K562 (cell line): ENCODE data around the gene HTR4. TPM values are rescaled to one million over a fixed set of nuclear protein-coding genes. Genes with fewer than 3 reads are reported as not detected.

Experiments used
- ATAC-seq: fragments of 200-7000 bp; cut with Tn5 transposase; 3 replicates; pipeline ENCODE4 v1.9.1; 2020; ENCODE audit warnings: moderate library complexity
- BruUV-seq: library from RNA; stranded (reverse); fragments of 400-500 nt; replicated peaks from 2 replicates; lab custom pipeline; 2021; lab: Mats Ljungman, UMichigan
- CTCF ChIA-PET: fragments of 300-600 bp; formaldehyde crosslinking; extraction: SDS; loops from one replicate; lab custom pipeline; 2021; ENCODE audit warnings: low intra/inter-chr PET ratio; lab: Yijun Ruan, JAX
- POLR2A ChIA-PET: fragments of 300-600, 350-650 bp; sonication (Branson Sonifier 250); formaldehyde crosslinking; extraction: SDS; loops from one replicate; lab custom pipeline; 2021; ENCODE audit warnings: antibody characterized with exemption, inconsistent platforms; lab: Yijun Ruan, JAX
- DNase-seq, 4 experiments: peaks; one replicate each; pipeline versions ENCODE4 v3.0.0 to v3.0.0-alpha.2; 2011 to 2018; ENCODE audit warnings: low spot score in 3 of 4, mixed read lengths in 3 of 4; ENCODE audit errors: extremely low read depth in 1 of 4
- FAIRE-seq: peaks from 2 replicates; lab custom pipeline; 2011; peaks lifted over from hg19 to GRCh38; lab: Jason Lieb, UNC
- H2AFZ ChIP-seq: 2 replicates; pipeline ENCODE4 v1.6.0; 2011; ENCODE audit warnings: low read depth, low read length, control low read depth, inconsistent platforms
- H3K27ac ChIP-seq: fragments of 200-600 bp; 3 replicates; pipeline ENCODE4 v1.8.0; 2011; ENCODE audit warnings: low read depth, mild to moderate bottlenecking, control low read depth, inconsistent platforms, low read length, moderate library complexity, mixed read lengths; ENCODE audit errors: extremely low read depth
- H3K27me3 ChIP-seq, 2 experiments: fragments of 300-600 bp in 1 of 2; 2 replicates in 1 of 2; 3 replicates in 1 of 2; pipeline versions ENCODE4 v1.6.0 to v1.8.0; 2011; ENCODE audit warnings: inconsistent platforms in 2 of 2, low read length in 2 of 2, mild to moderate bottlenecking in 1 of 2, mixed read lengths in 1 of 2, moderate library complexity in 1 of 2; ENCODE audit not compliant: control insufficient read depth in 2 of 2, insufficient read depth in 2 of 2
- H3K36me3 ChIP-seq: fragments of 300-600 bp; 3 replicates; pipeline ENCODE4 v1.8.0; 2011; ENCODE audit warnings: mild to moderate bottlenecking, low read length, inconsistent platforms; ENCODE audit not compliant: control insufficient read depth, insufficient read depth
- H3K4me1 ChIP-seq, 2 experiments: fragments of 200-600 bp in 1 of 2; replicated peaks in 1 of 2; 2 replicates in 1 of 2; 3 replicates in 1 of 2; pipeline versions ENCODE4 v1.5.1 to v1.8.0; 2011; ENCODE audit warnings: inconsistent platforms in 2 of 2, low read length in 2 of 2, mild to moderate bottlenecking in 1 of 2, mixed read lengths in 1 of 2, moderate library complexity in 1 of 2; ENCODE audit not compliant: control insufficient read depth in 2 of 2, insufficient read depth in 2 of 2
- H3K4me2 ChIP-seq: 2 replicates; pipeline ENCODE4 v1.6.1; 2011; ENCODE audit warnings: low read length, control low read depth, inconsistent platforms, mixed read lengths; ENCODE audit not compliant: insufficient read depth
- H3K4me3 ChIP-seq: fragments of 200-600 bp; sonication (generic), shearing (Covaris generic); 2 replicates; pipeline ENCODE4 v1.5.1; 2016; ENCODE audit warnings: control low read depth, inconsistent platforms
- H3K79me2 ChIP-seq: fragments of 200-600 bp; 3 replicates; pipeline ENCODE4 v1.8.0; 2011; ENCODE audit warnings: low read length, inconsistent platforms; ENCODE audit not compliant: control insufficient read depth, insufficient read depth
- H3K9ac ChIP-seq, 2 experiments: 2 replicates each; pipeline versions ENCODE4 v1.6.0 to v1.6.1; 2011; ENCODE audit warnings: low read depth in 2 of 2, low read length in 2 of 2, control low read depth in 1 of 2, inconsistent platforms in 1 of 2, mild to moderate bottlenecking in 1 of 2, mixed read lengths in 1 of 2; ENCODE audit not compliant: insufficient read depth in 1 of 2
- H3K9me1 ChIP-seq: one replicate; pipeline ENCODE4 v1.6.0; 2011; ENCODE audit warnings: inconsistent platforms, mild to moderate bottlenecking, low read length, moderate library complexity; ENCODE audit not compliant: control insufficient read depth, insufficient read depth
- H3K9me3 ChIP-seq: replicated peaks from 2 replicates; pipeline ENCODE4 v1.5.1; 2011; ENCODE audit warnings: low read depth, low read length, inconsistent platforms; ENCODE audit not compliant: control insufficient read depth, insufficient read depth
- H4K20me1 ChIP-seq: replicated peaks from 2 replicates; pipeline ENCODE4 v1.6.1; 2011; ENCODE audit warnings: low read length, inconsistent platforms, mixed read lengths; ENCODE audit not compliant: control insufficient read depth, insufficient read depth
- HDAC1 ChIP-seq, 2 experiments: fragments of 450-650 bp; IDR thresholded peaks; 2 replicates each; pipeline ENCODE4 v1.6.1; 2016 to 2017; ENCODE audit warnings: inconsistent platforms in 1 of 2, mild to moderate bottlenecking in 1 of 2, moderate library complexity in 1 of 2
- STAT5B ChIP-seq: fragments of 250-450 bp; sonication (Bioruptor Pico); IDR thresholded peaks from 2 replicates; pipeline ENCODE4 v1.8.0; 2021; ENCODE audit warnings: mild to moderate bottlenecking, inconsistent platforms
- WGBS: fragments of 100-300 bp; shearing (Covaris generic); methylation state at CpG from one replicate; pipeline ENCODE4 v1.1.6; 2016; ENCODE audit warnings: low coverage, mixed read lengths; ENCODE audit not compliant: insufficient coverage; ENCODE audit errors: missing lambda C conversion rate; 5-methylcytosine and 5-hydroxymethylcytosine counted together
- in situ Hi-C: fragments of 300-500 bp; cut with MboI; formaldehyde crosslinking; loops from 4 replicates; pipeline ENCODE4 v1.15.0; 2018; ENCODE audit warnings: inconsistent platforms, mixed read lengths
- intact Hi-C: fragments of 100-400 bp; cut with micrococcal nuclease; formaldehyde crosslinking; loops from 2 replicates; pipeline ENCODE4 v1.14.2; 2022
- polyA plus RNA-seq, 8 experiments: library from polyadenylated mRNA; depleted of rRNA in 4 of 8; stranded (reverse) in 5 of 8; unstranded in 3 of 8; fragments of >200 nt; fragmentation: Nextera tagmentation in 2 of 8; fragmentation: Illumina TruSeq in 1 of 8; extraction: Ambion mirVana in 2 of 8; extraction: Trizol in 1 of 8; gene quantifications; 2 replicates each; pipeline versions ENCODE4 v1.2.1 to v1.2.3, GENCODE V29; 2011 to 2014; ENCODE audit warnings: inconsistent platforms in 1 of 8, missing spikeins in 1 of 8
- total RNA-seq, 7 experiments: library from RNA; depleted of rRNA in 6 of 7; stranded (reverse); fragments of >200 nt in 6 of 7; fragmentation: Illumina TruSeq in 2 of 7; extraction: Trizol in 2 of 7; gene quantifications; 2 replicates each; pipeline versions ENCODE4 v1.2.1 to v1.2.3, GENCODE V29; 2011 to 2021; ENCODE audit warnings: low replicate concordance in 1 of 7
- TF ChIP-seq, protein P1 (sequence below): fragments of 450-650 bp; IDR thresholded peaks from 2 replicates; pipeline ENCODE4 v1.6.1; 2017; ENCODE audit warnings: antibody characterized with exemption, mild to moderate bottlenecking
- TF ChIP-seq, protein P2 (sequence below): fragments of 450-650 bp; IDR thresholded peaks from 2 replicates; pipeline ENCODE4 v1.6.1; 2017; ENCODE audit warnings: antibody characterized with exemption
- TF ChIP-seq, protein P3 (sequence below), 2 experiments: IDR thresholded peaks in 1 of 2; conservative IDR thresholded peaks in 1 of 2; 2 replicates each; pipeline ENCODE4 v1.6.1; 2016; ENCODE audit warnings: low read depth in 2 of 2, mild to moderate bottlenecking in 1 of 2, missing compliant biosample characterization in 1 of 2, missing genetic modification characterization in 1 of 2, moderate library complexity in 1 of 2

The HTR4 gene
- total and polyA plus RNA-seq, 9 of the 15 experiments (the other 6 are each of a cell fraction or from before 2014, with no cell fraction given) = 0.13 TPM; not detected in 8

DNA sequence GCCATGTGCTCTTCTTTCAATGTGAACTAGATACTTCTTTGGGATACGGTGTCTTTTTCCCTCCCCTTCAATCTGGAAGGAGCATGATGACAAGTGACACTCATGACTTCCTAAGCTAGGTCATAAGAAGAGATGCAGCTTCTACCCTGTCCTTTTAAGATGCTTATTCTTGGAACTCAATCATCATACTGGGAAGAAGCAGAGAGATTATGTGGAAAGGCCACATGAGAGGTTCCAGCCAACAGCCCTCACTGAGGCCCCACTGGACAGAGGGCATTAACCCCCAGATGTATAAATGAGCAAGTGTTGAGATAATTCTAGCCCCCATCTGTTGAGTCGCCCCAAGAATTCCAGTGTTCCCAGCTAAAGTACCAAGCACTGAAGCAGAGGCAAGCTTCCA is 29.3 kb upstream of the HTR4 start:
- no peak overlapping the region for H3K4me2 ChIP-seq
- no peaks in the 10 kb centered on the region for H3K9me1 ChIP-seq
- no TSS peak for BruUV-seq
- H3K27ac ChIP-seq = no peak overlapping the region
- POLR2A ChIA-PET = interaction anchor here (0.6 kb wide), 1 partner anchor 10 kb away, joined by 3 read pairs; no protein-coding TSS in a partner anchor
- peak in 1 of 4 experiments; percentile 52 for DNase-seq
- H3K4me3 ChIP-seq = no peak overlapping the region
- in situ Hi-C loops = no loop called here
- H3K9me3 ChIP-seq = no peaks in the 10 kb centered on the region
- no peaks in the 10 kb centered on the region for H3K36me3 ChIP-seq
- WGBS = 26% methylated on average over 2 of the region's 2 CpGs
- H3K4me1 ChIP-seq = peaks cover 0 to 38% of the 10 kb centered on the region in 2 experiments; a peak in 3 of 5 replicates
- no peak for FAIRE-seq
- no peaks in the 10 kb centered on the region for H3K79me2 ChIP-seq
- no peaks in the 10 kb centered on the region for H3K27me3 ChIP-seq
- no peak overlapping the region for H3K9ac ChIP-seq
- no peak for ATAC-seq
- intact Hi-C loops = loop anchor here (10.0 kb wide), 1 partner anchor 109 kb away; no protein-coding TSS in a partner anchor
- H2AFZ ChIP-seq = no peak overlapping the region
- H4K20me1 ChIP-seq = no peaks in the 10 kb centered on the region
- CTCF ChIA-PET = no interaction called here
- TF ChIP-seq STAT5B (CRISPR knock-in tag) (no peak), HDAC1 (IDR thresholded peaks at IDR 0.05) (0 out of 4 replicates have a peak, but pooled peaks of 1 of the 2 experiments have one; percentile 16)
- TF ChIP-seq, protein P1, sequence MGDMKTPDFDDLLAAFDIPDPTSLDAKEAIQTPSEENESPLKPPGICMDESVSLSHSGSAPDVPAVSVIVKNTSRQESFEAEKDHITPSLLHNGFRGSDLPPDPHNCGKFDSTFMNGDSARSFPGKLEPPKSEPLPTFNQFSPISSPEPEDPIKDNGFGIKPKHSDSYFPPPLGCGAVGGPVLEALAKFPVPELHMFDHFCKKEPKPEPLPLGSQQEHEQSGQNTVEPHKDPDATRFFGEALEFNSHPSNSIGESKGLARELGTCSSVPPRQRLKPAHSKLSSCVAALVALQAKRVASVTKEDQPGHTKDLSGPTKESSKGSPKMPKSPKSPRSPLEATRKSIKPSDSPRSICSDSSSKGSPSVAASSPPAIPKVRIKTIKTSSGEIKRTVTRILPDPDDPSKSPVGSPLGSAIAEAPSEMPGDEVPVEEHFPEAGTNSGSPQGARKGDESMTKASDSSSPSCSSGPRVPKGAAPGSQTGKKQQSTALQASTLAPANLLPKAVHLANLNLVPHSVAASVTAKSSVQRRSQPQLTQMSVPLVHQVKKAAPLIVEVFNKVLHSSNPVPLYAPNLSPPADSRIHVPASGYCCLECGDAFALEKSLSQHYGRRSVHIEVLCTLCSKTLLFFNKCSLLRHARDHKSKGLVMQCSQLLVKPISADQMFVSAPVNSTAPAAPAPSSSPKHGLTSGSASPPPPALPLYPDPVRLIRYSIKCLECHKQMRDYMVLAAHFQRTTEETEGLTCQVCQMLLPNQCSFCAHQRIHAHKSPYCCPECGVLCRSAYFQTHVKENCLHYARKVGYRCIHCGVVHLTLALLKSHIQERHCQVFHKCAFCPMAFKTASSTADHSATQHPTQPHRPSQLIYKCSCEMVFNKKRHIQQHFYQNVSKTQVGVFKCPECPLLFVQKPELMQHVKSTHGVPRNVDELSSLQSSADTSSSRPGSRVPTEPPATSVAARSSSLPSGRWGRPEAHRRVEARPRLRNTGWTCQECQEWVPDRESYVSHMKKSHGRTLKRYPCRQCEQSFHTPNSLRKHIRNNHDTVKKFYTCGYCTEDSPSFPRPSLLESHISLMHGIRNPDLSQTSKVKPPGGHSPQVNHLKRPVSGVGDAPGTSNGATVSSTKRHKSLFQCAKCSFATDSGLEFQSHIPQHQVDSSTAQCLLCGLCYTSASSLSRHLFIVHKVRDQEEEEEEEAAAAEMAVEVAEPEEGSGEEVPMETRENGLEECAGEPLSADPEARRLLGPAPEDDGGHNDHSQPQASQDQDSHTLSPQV = no peak
- TF ChIP-seq, protein P2, sequence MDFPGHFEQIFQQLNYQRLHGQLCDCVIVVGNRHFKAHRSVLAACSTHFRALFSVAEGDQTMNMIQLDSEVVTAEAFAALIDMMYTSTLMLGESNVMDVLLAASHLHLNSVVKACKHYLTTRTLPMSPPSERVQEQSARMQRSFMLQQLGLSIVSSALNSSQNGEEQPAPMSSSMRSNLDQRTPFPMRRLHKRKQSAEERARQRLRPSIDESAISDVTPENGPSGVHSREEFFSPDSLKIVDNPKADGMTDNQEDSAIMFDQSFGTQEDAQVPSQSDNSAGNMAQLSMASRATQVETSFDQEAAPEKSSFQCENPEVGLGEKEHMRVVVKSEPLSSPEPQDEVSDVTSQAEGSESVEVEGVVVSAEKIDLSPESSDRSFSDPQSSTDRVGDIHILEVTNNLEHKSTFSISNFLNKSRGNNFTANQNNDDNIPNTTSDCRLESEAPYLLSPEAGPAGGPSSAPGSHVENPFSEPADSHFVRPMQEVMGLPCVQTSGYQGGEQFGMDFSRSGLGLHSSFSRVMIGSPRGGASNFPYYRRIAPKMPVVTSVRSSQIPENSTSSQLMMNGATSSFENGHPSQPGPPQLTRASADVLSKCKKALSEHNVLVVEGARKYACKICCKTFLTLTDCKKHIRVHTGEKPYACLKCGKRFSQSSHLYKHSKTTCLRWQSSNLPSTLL = 0 out of 2 replicates have a peak, but pooled peaks have one; percentile 63
- TF ChIP-seq, protein P3, sequence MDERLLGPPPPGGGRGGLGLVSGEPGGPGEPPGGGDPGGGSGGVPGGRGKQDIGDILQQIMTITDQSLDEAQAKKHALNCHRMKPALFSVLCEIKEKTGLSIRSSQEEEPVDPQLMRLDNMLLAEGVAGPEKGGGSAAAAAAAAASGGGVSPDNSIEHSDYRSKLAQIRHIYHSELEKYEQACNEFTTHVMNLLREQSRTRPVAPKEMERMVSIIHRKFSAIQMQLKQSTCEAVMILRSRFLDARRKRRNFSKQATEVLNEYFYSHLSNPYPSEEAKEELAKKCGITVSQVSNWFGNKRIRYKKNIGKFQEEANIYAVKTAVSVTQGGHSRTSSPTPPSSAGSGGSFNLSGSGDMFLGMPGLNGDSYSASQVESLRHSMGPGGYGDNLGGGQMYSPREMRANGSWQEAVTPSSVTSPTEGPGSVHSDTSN (CRISPR knock-in tag; IDR thresholded peaks at IDR 0.05; ENCODE audit: low read depth) = no peak
- TF ChIP-seq, protein P3 (tag; conservative IDR thresholded peaks at IDR 0.05; ENCODE audit: low read depth) = no peak
